H9 (cell line): ENCODE data around the gene AMACR. TPM values are rescaled to one million over a fixed set of nuclear protein-coding genes. Genes with fewer than 3 reads are reported as not detected.
A peak's percentile ranks its signal among the peaks of the same experiment; 100 is the strongest.

Source experiments
- DNase-seq: peaks from one replicate; pipeline ENCODE4 v3.0.0-alpha.2; 2017
- H2AFZ ChIP-seq: one replicate; pipeline ENCODE4 v1.6.1; 2013; ENCODE audit warnings: mild to moderate bottlenecking, low read length, control low read depth, moderate library complexity
- H2AK5ac ChIP-seq: 2 replicates; pipeline ENCODE4 v1.6.1; 2013; ENCODE audit warnings: low read length, control low read depth, mixed read lengths; ENCODE audit not compliant: insufficient read length
- H2BK120ac ChIP-seq: one replicate; pipeline ENCODE4 v1.6.1; 2013; ENCODE audit warnings: low read depth, mild to moderate bottlenecking, low read length, control low read depth, inconsistent platforms; ENCODE audit not compliant: poor library complexity, severe bottlenecking
- H2BK12ac ChIP-seq: 2 replicates; pipeline ENCODE4 v1.6.1; 2013; ENCODE audit warnings: low read length, control low read depth, mixed read lengths, low read depth; ENCODE audit not compliant: insufficient read length
- H2BK15ac ChIP-seq: 2 replicates; pipeline ENCODE4 v1.6.1; 2013; ENCODE audit warnings: low read depth, low read length, control low read depth
- H2BK20ac ChIP-seq: one replicate; pipeline ENCODE4 v1.6.1; 2013; ENCODE audit warnings: low read depth, mild to moderate bottlenecking, low read length, control low read depth, inconsistent platforms; ENCODE audit not compliant: poor library complexity, severe bottlenecking
- H2BK5ac ChIP-seq: 2 replicates; pipeline ENCODE4 v1.6.1; 2013; ENCODE audit warnings: low read length, control low read depth, mixed read lengths; ENCODE audit not compliant: insufficient read length
- H3K14ac ChIP-seq: 2 replicates; pipeline ENCODE4 v1.6.1; 2013; ENCODE audit warnings: low read length, control low read depth; ENCODE audit not compliant: insufficient read depth
- H3K18ac ChIP-seq: 2 replicates; pipeline ENCODE4 v1.6.1; 2013; ENCODE audit warnings: low read depth, mild to moderate bottlenecking, mixed read lengths, low read length, control low read depth; ENCODE audit not compliant: insufficient read length
- H3K23ac ChIP-seq: 2 replicates; pipeline ENCODE4 v1.6.1; 2013; ENCODE audit warnings: low read length, control low read depth, mixed read lengths, low read depth; ENCODE audit not compliant: insufficient read length
- H3K23me2 ChIP-seq: 2 replicates; pipeline ENCODE4 v1.6.1; 2013; ENCODE audit warnings: low read depth, mild to moderate bottlenecking, mixed read lengths, low read length, control low read depth; ENCODE audit not compliant: insufficient read length, poor library complexity, severe bottlenecking
- H3K27ac ChIP-seq: 2 replicates; pipeline ENCODE4 v1.5.1; 2013; ENCODE audit warnings: low read length, control low read depth, mixed read lengths, low read depth; ENCODE audit not compliant: insufficient read length
- H3K27me3 ChIP-seq: 2 replicates; pipeline ENCODE4 v1.6.1; 2013; ENCODE audit warnings: low read length, control low read depth, inconsistent platforms; ENCODE audit not compliant: insufficient read depth
- H3K4ac ChIP-seq: 2 replicates; pipeline ENCODE4 v1.6.1; 2013; ENCODE audit warnings: low read depth, mild to moderate bottlenecking, control low read depth, inconsistent platforms, low read length, moderate library complexity
- H3K4me1 ChIP-seq: 2 replicates; pipeline ENCODE4 v1.6.1; 2013; ENCODE audit warnings: low read length, control low read depth, inconsistent platforms; ENCODE audit not compliant: insufficient read depth
- H3K4me2 ChIP-seq: 2 replicates; pipeline ENCODE4 v1.6.1; 2013; ENCODE audit warnings: low read length, control low read depth, mixed read lengths; ENCODE audit not compliant: insufficient read length, insufficient read depth
- H3K56ac ChIP-seq: 2 replicates; pipeline ENCODE4 v1.6.1; 2013; ENCODE audit warnings: low read depth, mild to moderate bottlenecking, mixed read lengths, low read length, control low read depth; ENCODE audit not compliant: insufficient read length
- H3K79me1 ChIP-seq: 2 replicates; pipeline ENCODE4 v1.6.1; 2013; ENCODE audit warnings: low read depth, mild to moderate bottlenecking, moderate library complexity, low read length, control low read depth, inconsistent platforms; ENCODE audit not compliant: insufficient read depth, poor library complexity, severe bottlenecking
- H3K79me2 ChIP-seq: 2 replicates; pipeline ENCODE4 v1.6.1; 2013; ENCODE audit warnings: low read length, control low read depth, inconsistent platforms; ENCODE audit not compliant: insufficient read depth
- H3K9ac ChIP-seq: 2 replicates; pipeline ENCODE4 v1.6.1; 2013; ENCODE audit warnings: low read length, control low read depth, mixed read lengths; ENCODE audit not compliant: insufficient read length; ENCODE audit errors: extremely low read depth
- H3K9me3 ChIP-seq: one replicate; pipeline ENCODE4 v1.6.1; 2013; ENCODE audit warnings: low read depth, low read length, inconsistent platforms; ENCODE audit not compliant: control insufficient read depth
- H3T11ph ChIP-seq: one replicate; pipeline ENCODE4 v1.6.1; 2013; ENCODE audit warnings: mild to moderate bottlenecking, low read length, control low read depth, inconsistent platforms
- H4K20me1 ChIP-seq: one replicate; pipeline ENCODE4 v1.6.1; 2013; ENCODE audit not compliant: control insufficient read depth, insufficient read length, insufficient read depth
- H4K5ac ChIP-seq: 2 replicates; pipeline ENCODE4 v1.6.1; 2013; ENCODE audit warnings: low read depth, mild to moderate bottlenecking, mixed read lengths, low read length, control low read depth; ENCODE audit not compliant: insufficient read length
- H4K8ac ChIP-seq: replicated peaks from 2 replicates; pipeline ENCODE4 v1.6.1; 2013; ENCODE audit warnings: low read length, control low read depth, mixed read lengths, low read depth; ENCODE audit not compliant: insufficient read length
- H4K91ac ChIP-seq: 2 replicates; pipeline ENCODE4 v1.6.1; 2013; ENCODE audit warnings: low read depth, mild to moderate bottlenecking, moderate library complexity, mixed read lengths, low read length, control low read depth; ENCODE audit not compliant: insufficient read length
- H3K27ac Mint-ChIP-seq, 3 experiments: 2 replicates in 2 of 3; 3 replicates in 1 of 3; pipeline ENCODE4 v1.8.0; 2020 to 2021; ENCODE audit warnings: mixed read lengths in 3 of 3, mild to moderate bottlenecking in 1 of 3, moderate library complexity in 1 of 3
- H3K27me3 Mint-ChIP-seq: 2 replicates; pipeline ENCODE4 v1.8.0; 2021; ENCODE audit warnings: low read depth, mild to moderate bottlenecking, moderate library complexity, mixed read lengths
- H3K36me3 Mint-ChIP-seq, 3 experiments: 2 replicates in 2 of 3; 3 replicates in 1 of 3; pipeline ENCODE4 v1.8.0; 2020 to 2021; ENCODE audit warnings: low read depth in 3 of 3, mixed read lengths in 3 of 3; ENCODE audit not compliant: insufficient read depth in 1 of 3
- H3K4me1 Mint-ChIP-seq, 2 experiments: 2 replicates each; pipeline ENCODE4 v1.8.0; 2020; ENCODE audit warnings: mixed read lengths in 2 of 2
- H3K4me3 Mint-ChIP-seq, 2 experiments: 2 replicates in 1 of 2; 3 replicates in 1 of 2; pipeline ENCODE4 v1.8.0; 2020 to 2021; ENCODE audit warnings: mild to moderate bottlenecking in 2 of 2, mixed read lengths in 2 of 2, moderate library complexity in 1 of 2
- H3K9me3 Mint-ChIP-seq, 2 experiments: 2 replicates in 1 of 2; 3 replicates in 1 of 2; pipeline ENCODE4 v1.8.0; 2020; ENCODE audit warnings: mild to moderate bottlenecking in 2 of 2, mixed read lengths in 2 of 2, moderate library complexity in 1 of 2
- CTCF ChIP-seq: fragments of 200-600 bp; sonication (generic); conservative IDR thresholded peaks from 3 replicates; pipeline ENCODE4 v1.8.0; 2021; ENCODE audit warnings: antibody characterized with exemption, mild to moderate bottlenecking
- WGBS: extraction: QIAGEN DNeasy Blood & Tissue Kit; methylation state at CpG from one replicate; pipeline ENCODE4 v1.1.7; 2013; ENCODE audit warnings: missing lambda C conversion rate, low lambda C conversion rate, mixed read lengths; ENCODE audit not compliant: insufficient read length; ENCODE audit errors: extremely low coverage; 5-methylcytosine and 5-hydroxymethylcytosine counted together
- total RNA-seq: library from RNA; stranded (reverse); gene quantifications from 2 replicates; pipeline ENCODE4 v1.2.1, GENCODE V29; 2021

Gene AMACR
- total RNA-seq, 1 experiment from 2014 or later, result 9.7 TPM

DNA sequence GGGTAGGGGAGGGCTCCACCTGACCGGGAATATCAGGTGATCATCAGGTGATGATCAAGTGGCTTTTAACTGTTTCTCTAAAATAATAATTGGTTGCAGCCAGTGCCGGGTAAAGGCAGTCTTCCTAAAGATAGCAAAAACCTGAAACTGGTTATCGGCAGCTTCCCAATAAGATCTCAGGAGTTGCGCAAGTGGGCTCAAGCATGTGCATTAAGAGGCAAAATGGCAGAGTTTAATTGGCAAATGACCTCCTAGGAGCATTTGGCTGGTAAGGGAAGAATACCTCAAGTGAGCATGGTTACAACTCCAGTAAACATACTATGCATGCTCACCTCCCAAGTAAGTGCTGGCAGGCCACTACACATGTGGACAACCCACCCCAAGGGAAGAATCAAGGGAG, 31.0 kb upstream of the AMACR start:
- no CpG with 5 or more reads among the region's 4 CpGs for WGBS
- Histone ChIP-seq H2AFZ (no peak overlapping the region), H3K9me3 (no peaks in the 10 kb centered on the region), H3K4me1 (0 out of 2 replicates have a peak, but pooled peaks cover 2% of the 10 kb centered on the region), H3K18ac (no peak overlapping the region), H3K4me2 (no peak overlapping the region), H3K9ac (no peak overlapping the region), H2AK5ac (no peak overlapping the region), H2BK120ac (no peak overlapping the region), H3K14ac (no peak overlapping the region), H3K4ac (no peak overlapping the region), H4K91ac (no peak overlapping the region), H3K23me2 (no peaks in the 10 kb centered on the region), H4K20me1 (no peaks in the 10 kb centered on the region), H3K79me2 (no peaks in the 10 kb centered on the region), H2BK20ac (no peak overlapping the region), H3K79me1 (no peaks in the 10 kb centered on the region), H3K27ac (no peak overlapping the region), H3K27me3 (no peaks in the 10 kb centered on the region), H2BK5ac (no peak overlapping the region), H3K23ac (no peak overlapping the region), H4K8ac (no peak overlapping the region), H3K56ac (no peak overlapping the region), H3T11ph (no peak overlapping the region), H2BK12ac (no peak overlapping the region), H2BK15ac (no peak overlapping the region), H4K5ac (no peak overlapping the region)
- H3K36me3 Mint-ChIP-seq, result peaks cover 1 to 6% (median 4%) of the 10 kb centered on the region in 3 experiments; a peak in 4 of 7 replicates
- no peak overlapping the region for H3K4me3 Mint-ChIP-seq
- no peak for DNase-seq
- H3K27ac Mint-ChIP-seq, result peak overlapping the region in 1 of 3 experiments; percentile 82; a peak in 1 of 7 replicates
- no peak for TF ChIP-seq CTCF
- H3K9me3 Mint-ChIP-seq, result peaks cover 2 to 3% of the 10 kb centered on the region in 2 experiments; a peak in 2 of 5 replicates
- peaks cover 18 to 21% of the 10 kb centered on the region in 2 experiments for H3K4me1 Mint-ChIP-seq
- no peaks in the 10 kb centered on the region for H3K27me3 Mint-ChIP-seq
